Measurements from ENCODE around the gene AP2A1. TPM values are rescaled to one million over a fixed set of nuclear protein-coding genes. Genes with fewer than 3 reads are reported as not detected.

The AP2A1 gene
- polyA plus RNA-seq, 2 of the 4 experiments (the other 2 are of a cell fraction) = 36.6 to 58.6 TPM

DNA sequence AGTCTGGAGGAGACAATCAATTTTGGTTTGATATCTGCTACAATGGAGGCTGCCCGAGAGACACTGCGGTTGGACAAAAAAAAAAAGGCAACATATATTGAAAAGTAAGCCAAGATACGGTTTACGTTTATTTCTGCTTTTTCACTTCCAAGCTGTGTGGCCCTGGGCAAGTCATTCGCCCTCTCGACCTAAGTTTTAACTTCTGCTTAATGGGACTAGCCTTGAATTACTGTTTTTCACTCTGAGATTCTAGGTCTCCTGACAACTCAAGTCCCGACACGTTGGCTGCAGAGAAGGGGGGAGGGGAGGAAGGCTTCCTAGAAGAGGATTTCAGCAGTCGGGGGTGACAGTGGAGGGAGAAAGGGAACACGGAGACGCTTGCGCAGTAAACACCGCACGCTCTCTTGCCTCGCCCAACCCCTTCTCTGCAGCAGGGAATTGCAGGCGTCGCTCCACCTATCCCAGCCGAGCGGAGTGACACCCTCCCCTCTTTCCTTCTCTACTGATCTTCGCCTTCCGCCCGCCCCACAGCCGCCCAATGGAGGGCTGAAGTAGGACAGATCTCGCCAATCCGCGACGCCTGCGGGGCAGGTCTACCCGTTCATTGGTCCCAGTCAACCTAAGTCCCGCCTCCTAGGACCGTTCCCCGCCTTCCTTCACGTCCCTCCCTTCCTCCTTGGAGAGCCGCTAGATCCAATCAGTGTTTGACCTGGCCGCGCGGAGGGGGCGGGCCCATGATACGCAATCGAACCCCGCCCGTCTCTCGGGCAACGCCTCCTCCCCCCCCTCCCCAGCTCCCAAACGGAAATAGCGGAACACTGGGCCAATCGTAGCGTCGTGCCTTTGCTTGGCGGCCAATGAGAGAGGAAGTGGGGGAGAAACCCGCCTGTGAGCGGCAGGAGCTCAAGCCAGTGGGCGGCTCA lies 533 bp upstream of the AP2A1 start (continued):
- TF ChIP-seq EHF (CRISPR knock-in tag; IDR thresholded peaks at IDR 0.05) (no peak), ZFP36 (IDR thresholded peaks at IDR 0.05; ENCODE audit: borderline replicate concordance, partially characterized antibody) (peak; percentile 19), MYC (IDR thresholded peaks at IDR 0.05; ENCODE audit: borderline replicate concordance, low read length) (0 out of 2 replicates have a peak, but pooled peaks have one; percentile 15), JUN (IDR thresholded peaks at IDR 0.05) (peak; percentile 81 to 83; a peak in 4 of 5 replicates), HOXA7 (CRISPR knock-in tag; IDR thresholded peaks at IDR 0.05) (no peak), CHD2 (IDR thresholded peaks at IDR 0.05; ENCODE audit: low read length, partially characterized antibody) (peak; percentile 22), RNF2 (IDR thresholded peaks at IDR 0.05; ENCODE audit: borderline replicate concordance, low read depth) (no peak), BHLHE40 (IDR thresholded peaks at IDR 0.05; ENCODE audit: low read depth, low read length) (0 out of 2 replicates have a peak, but pooled peaks have one; percentile 15), ZC3H11A (IDR thresholded peaks at IDR 0.05) (no peak), HES2 (IDR thresholded peaks at IDR 0.05) (no peak), POLR2A (IDR thresholded peaks at IDR 0.05; ENCODE audit: low read length) (peak; percentile 84)
- TF ChIP-seq, protein P1, sequence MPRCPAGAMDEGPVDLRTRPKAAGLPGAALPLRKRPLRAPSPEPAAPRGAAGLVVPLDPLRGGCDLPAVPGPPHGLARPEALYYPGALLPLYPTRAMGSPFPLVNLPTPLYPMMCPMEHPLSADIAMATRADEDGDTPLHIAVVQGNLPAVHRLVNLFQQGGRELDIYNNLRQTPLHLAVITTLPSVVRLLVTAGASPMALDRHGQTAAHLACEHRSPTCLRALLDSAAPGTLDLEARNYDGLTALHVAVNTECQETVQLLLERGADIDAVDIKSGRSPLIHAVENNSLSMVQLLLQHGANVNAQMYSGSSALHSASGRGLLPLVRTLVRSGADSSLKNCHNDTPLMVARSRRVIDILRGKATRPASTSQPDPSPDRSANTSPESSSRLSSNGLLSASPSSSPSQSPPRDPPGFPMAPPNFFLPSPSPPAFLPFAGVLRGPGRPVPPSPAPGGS (IDR thresholded peaks at IDR 0.05) = no peak; the same call in 2 of the 3 replicates
- TF ChIP-seq, protein P2, sequence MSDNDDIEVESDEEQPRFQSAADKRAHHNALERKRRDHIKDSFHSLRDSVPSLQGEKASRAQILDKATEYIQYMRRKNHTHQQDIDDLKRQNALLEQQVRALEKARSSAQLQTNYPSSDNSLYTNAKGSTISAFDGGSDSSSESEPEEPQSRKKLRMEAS (IDR thresholded peaks at IDR 0.05) = peak; percentile 77

GRCh38 chr19:49767381-49767780 lies 580 bp downstream of the AP2A1 start:
- Histone ChIP-seq H3K4me1 (peaks cover 21% of the 10 kb centered on the region), H3K9me3 (no peaks in the 10 kb centered on the region), H3K4me3 (peak overlapping the region; percentile 90), H3K27ac (peak overlapping the region; percentile 84 to 93), H3K4me2 (peak overlapping the region; percentile 92)
- ATAC-seq (no peak), DNase-seq (ENCODE audit: low read depth in 1 of 2, low spot score in 1 of 2) (no peak), FAIRE-seq (no peak)
- CTCF ChIA-PET = interaction anchor here (0.7 to 1.8 kb wide), 6 partner anchors 9 to 86 kb away, joined by 3 to 5 read pairs (median 3); partner anchors contain the start of gene FUZ
- POLR2A ChIA-PET = interaction anchor here (0.6 to 1.6 kb wide), 4 partner anchors 46 to 163 kb away, joined by 3 to 15 read pairs (median 6); partner anchors contain the start of genes FUZ and PRMT1
- no peak for TF ChIP-seq RAD21 (conservative IDR thresholded peaks at IDR 0.05 in 1 of 2, IDR thresholded peaks at IDR 0.05 in 1 of 2)
- TF ChIP-seq RARB (CRISPR knock-in tag; IDR thresholded peaks at IDR 0.05) = no peak
- TF ChIP-seq SREBF2 (IDR thresholded peaks at IDR 0.05) = no peak
- no peak for TF ChIP-seq USF2 (IDR thresholded peaks at IDR 0.05)
- TF ChIP-seq CTCF (IDR thresholded peaks at IDR 0.05) = no peak
- TF ChIP-seq SMC3 (IDR thresholded peaks at IDR 0.05) = no peak
- no peak for TF ChIP-seq RFX5 (IDR thresholded peaks at IDR 0.05)
- no peak for TF ChIP-seq CHD4 (IDR thresholded peaks at IDR 0.05; ENCODE audit: borderline replicate concordance)
- TF ChIP-seq PHF8 (IDR thresholded peaks at IDR 0.05; ENCODE audit: borderline replicate concordance, low read depth) = no peak
- no peak for TF ChIP-seq NR3C1 (IDR thresholded peaks at IDR 0.05)
- TF ChIP-seq POLR2AphosphoS2 (conservative IDR thresholded peaks at IDR 0.05; ENCODE audit: low read length) = no peak
- no peak for TF ChIP-seq ZC3H11A (IDR thresholded peaks at IDR 0.05)
- no peak for TF ChIP-seq MAFK (IDR thresholded peaks at IDR 0.05; ENCODE audit: partially characterized antibody)
- TF ChIP-seq, protein P3, sequence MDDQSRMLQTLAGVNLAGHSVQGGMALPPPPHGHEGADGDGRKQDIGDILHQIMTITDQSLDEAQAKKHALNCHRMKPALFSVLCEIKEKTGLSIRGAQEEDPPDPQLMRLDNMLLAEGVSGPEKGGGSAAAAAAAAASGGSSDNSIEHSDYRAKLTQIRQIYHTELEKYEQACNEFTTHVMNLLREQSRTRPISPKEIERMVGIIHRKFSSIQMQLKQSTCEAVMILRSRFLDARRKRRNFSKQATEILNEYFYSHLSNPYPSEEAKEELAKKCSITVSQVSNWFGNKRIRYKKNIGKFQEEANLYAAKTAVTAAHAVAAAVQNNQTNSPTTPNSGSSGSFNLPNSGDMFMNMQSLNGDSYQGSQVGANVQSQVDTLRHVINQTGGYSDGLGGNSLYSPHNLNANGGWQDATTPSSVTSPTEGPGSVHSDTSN (IDR thresholded peaks at IDR 0.05) = no peak
- TF ChIP-seq CBX8 (IDR thresholded peaks at IDR 0.05) = no peak
- TF ChIP-seq, protein P2 (IDR thresholded peaks at IDR 0.05) = no peak
- no peak for TF ChIP-seq ZSCAN20 (CRISPR knock-in tag; IDR thresholded peaks at IDR 0.05)
- TF ChIP-seq ESRRA (IDR thresholded peaks at IDR 0.05; ENCODE audit: borderline replicate concordance, low read length) = no peak
- no peak for TF ChIP-seq GATA3 (IDR thresholded peaks at IDR 0.05; ENCODE audit: borderline replicate concordance)
- 2% methylated on average over 9 of the region's 9 CpGs for WGBS (ENCODE audit: missing lambda C conversion rate)

Measured in A549 (cell line).